ENCODE results near the gene TTC21B.

The TTC21B gene

GRCh38 chr2:165888171-165888570, 65.4 kb downstream of the TTC21B start (continued):
- TF ChIP-seq INSM2 (tag by site-specific recombination; IDR thresholded peaks at IDR 0.05) (no peak), ZNF302 (tag by site-specific recombination; IDR thresholded peaks at IDR 0.05; ENCODE audit: low read depth) (no peak), ZNF155 (tag by site-specific recombination; IDR thresholded peaks at IDR 0.05) (no peak), ZNF560 (tag by site-specific recombination; IDR thresholded peaks at IDR 0.05; ENCODE audit: borderline replicate concordance) (no peak), WT1 (tag by site-specific recombination; IDR thresholded peaks at IDR 0.05) (no peak)

- no peaks in the 10 kb centered on the region for H3K4me1 ChIP-seq (ENCODE audit: control insufficient read depth, insufficient read depth, low read length)
- H3K9me3 ChIP-seq (ENCODE audit: control insufficient read depth, insufficient read depth, low read depth, low read length): no peaks in the 10 kb centered on the region
- ChIA-PET POLR2A (no interaction called here), CTCF (interaction anchor here (0.6 to 1.8 kb wide), 2 partner anchors 12 to 185 kb away, joined by 3 to 5 read pairs; no protein-coding TSS in a partner anchor)
- H3K27ac ChIP-seq (ENCODE audit: extremely low read depth, low read depth, low read length): no peak overlapping the region
- no peak overlapping the region for H3K4me3 ChIP-seq (ENCODE audit: low read depth, low read length)
- peaks cover 23 to 81% of the 10 kb centered on the region in 2 experiments; a peak in 2 of 3 replicates for H3K36me3 ChIP-seq (ENCODE audit: control insufficient read depth in 2 of 2, insufficient read depth in 1 of 2, low read length in 2 of 2)
- no peak for TF ChIP-seq ZNF292 (tag by site-specific recombination; IDR thresholded peaks at IDR 0.05; ENCODE audit: borderline replicate concordance, low read depth)
- no peak for TF ChIP-seq BCL11A (tag by site-specific recombination; IDR thresholded peaks at IDR 0.05; ENCODE audit: low read depth)
- TF ChIP-seq ZNF658 (tag by site-specific recombination; IDR thresholded peaks at IDR 0.05): no peak
- TF ChIP-seq ZNF488 (tag by site-specific recombination; IDR thresholded peaks at IDR 0.05): no peak
- no peak for TF ChIP-seq ZNF843 (tag by site-specific recombination; IDR thresholded peaks at IDR 0.05)
- TF ChIP-seq ZNF621 (tag by site-specific recombination; IDR thresholded peaks at IDR 0.05): no peak
- TF ChIP-seq ZNF248 (tag by site-specific recombination; IDR thresholded peaks at IDR 0.05): no peak
- no peak for TF ChIP-seq ZNF146 (tag by site-specific recombination; IDR thresholded peaks at IDR 0.05)
- no peak for TF ChIP-seq PRDM2 (tag by site-specific recombination; IDR thresholded peaks at IDR 0.05; ENCODE audit: borderline replicate concordance)
- TF ChIP-seq ZIC2 (tag by site-specific recombination; IDR thresholded peaks at IDR 0.05): no peak
Observed at GRCh38 chr2:165886487-165887146, 67.0 kb downstream of the TTC21B start.
